ENCODE results near the gene MFSD1. TPM values are rescaled to one million over a fixed set of nuclear protein-coding genes. Genes with fewer than 3 reads are reported as not detected.

The MFSD1 gene
- total and polyA plus RNA-seq, 2 of the 8 experiments (the other 6 are each of a cell fraction or from before 2014, with no cell fraction given), result 9.3 to 11.5 TPM

DNA sequence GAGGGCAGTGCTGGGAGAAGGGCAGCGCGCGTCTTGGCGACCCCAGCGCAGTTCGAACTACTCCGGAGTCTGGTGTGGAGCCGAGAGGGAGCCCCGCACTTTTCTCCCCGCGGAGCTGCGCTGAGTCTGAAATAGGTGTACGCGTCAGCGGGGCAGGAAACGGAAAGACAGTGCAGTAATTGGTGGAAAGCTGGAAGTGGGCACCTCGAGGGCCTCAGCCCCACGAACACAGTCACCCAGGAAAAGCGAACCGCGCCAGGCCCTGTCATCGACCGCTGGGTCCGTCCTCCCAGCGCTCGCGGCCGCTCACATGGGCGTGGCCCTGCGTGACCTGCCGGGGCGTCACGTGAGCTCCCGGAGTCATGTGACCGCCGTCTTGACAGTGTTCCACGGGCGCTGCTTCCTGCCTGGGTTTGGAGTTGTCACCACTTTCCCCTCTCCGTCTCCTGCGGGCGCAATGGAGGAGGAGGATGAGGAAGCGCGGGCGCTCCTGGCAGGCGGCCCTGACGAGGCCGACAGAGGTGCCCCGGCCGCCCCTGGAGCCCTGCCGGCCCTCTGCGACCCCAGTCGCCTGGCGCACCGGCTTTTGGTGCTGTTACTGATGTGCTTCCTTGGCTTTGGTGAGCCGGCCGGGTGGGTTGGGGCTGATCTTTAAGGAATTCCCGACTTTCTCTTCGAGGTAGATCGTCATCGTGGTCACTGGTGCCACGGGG, at the start of gene MFSD1 (continued):
- no peak for TF ChIP-seq HDAC6 (IDR thresholded peaks at IDR 0.05; ENCODE audit: low read depth, low read length)
- no peak for TF ChIP-seq JUN (IDR thresholded peaks at IDR 0.05; ENCODE audit: low read depth, low read length)
- no peak for TF ChIP-seq CEBPB (IDR thresholded peaks at IDR 0.05; ENCODE audit: low read depth, low read length)
- TF ChIP-seq SP4 (IDR thresholded peaks at IDR 0.05; ENCODE audit: low read length), result peak; percentile 98
- TF ChIP-seq POU5F1 (IDR thresholded peaks at IDR 0.05; ENCODE audit: low read depth, low read length), result no peak
- TF ChIP-seq SRF (IDR thresholded peaks at IDR 0.05; ENCODE audit: low read depth, low read length), result no peak
- no peak for TF ChIP-seq RXRA (IDR thresholded peaks at IDR 0.05; ENCODE audit: insufficient read depth, low read depth, low read length)
- TF ChIP-seq TAF7 (optimal IDR thresholded peaks at IDR 0.05; ENCODE audit: borderline replicate concordance, low read depth, low read length), result no peak
- TF ChIP-seq KDM1A (IDR thresholded peaks at IDR 0.05; ENCODE audit: borderline replicate concordance, low read length), result no peak
- no peak for TF ChIP-seq RBBP5 (IDR thresholded peaks at IDR 0.05; ENCODE audit: borderline replicate concordance, low read depth, low read length)
- TF ChIP-seq, protein P1, sequence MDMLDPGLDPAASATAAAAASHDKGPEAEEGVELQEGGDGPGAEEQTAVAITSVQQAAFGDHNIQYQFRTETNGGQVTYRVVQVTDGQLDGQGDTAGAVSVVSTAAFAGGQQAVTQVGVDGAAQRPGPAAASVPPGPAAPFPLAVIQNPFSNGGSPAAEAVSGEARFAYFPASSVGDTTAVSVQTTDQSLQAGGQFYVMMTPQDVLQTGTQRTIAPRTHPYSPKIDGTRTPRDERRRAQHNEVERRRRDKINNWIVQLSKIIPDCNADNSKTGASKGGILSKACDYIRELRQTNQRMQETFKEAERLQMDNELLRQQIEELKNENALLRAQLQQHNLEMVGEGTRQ (IDR thresholded peaks at IDR 0.05; ENCODE audit: low read length), result peak; percentile 100
- no peak for TF ChIP-seq TEAD4 (IDR thresholded peaks at IDR 0.05; ENCODE audit: low read depth, low read length)
- TF ChIP-seq CTBP2 (IDR thresholded peaks at IDR 0.05; ENCODE audit: borderline replicate concordance, insufficient read depth, insufficient read length, low read length), result no peak
- TF ChIP-seq SUZ12 (IDR thresholded peaks at IDR 0.05; ENCODE audit: low read length), result peak; percentile 18; the same call in 1 of the 2 replicates
- TF ChIP-seq TBP (IDR thresholded peaks at IDR 0.05; ENCODE audit: low read depth, low read length), result no peak
- TF ChIP-seq, protein P2, sequence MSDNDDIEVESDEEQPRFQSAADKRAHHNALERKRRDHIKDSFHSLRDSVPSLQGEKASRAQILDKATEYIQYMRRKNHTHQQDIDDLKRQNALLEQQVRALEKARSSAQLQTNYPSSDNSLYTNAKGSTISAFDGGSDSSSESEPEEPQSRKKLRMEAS (IDR thresholded peaks at IDR 0.05), result peak; percentile 97
- TF ChIP-seq, protein P3, sequence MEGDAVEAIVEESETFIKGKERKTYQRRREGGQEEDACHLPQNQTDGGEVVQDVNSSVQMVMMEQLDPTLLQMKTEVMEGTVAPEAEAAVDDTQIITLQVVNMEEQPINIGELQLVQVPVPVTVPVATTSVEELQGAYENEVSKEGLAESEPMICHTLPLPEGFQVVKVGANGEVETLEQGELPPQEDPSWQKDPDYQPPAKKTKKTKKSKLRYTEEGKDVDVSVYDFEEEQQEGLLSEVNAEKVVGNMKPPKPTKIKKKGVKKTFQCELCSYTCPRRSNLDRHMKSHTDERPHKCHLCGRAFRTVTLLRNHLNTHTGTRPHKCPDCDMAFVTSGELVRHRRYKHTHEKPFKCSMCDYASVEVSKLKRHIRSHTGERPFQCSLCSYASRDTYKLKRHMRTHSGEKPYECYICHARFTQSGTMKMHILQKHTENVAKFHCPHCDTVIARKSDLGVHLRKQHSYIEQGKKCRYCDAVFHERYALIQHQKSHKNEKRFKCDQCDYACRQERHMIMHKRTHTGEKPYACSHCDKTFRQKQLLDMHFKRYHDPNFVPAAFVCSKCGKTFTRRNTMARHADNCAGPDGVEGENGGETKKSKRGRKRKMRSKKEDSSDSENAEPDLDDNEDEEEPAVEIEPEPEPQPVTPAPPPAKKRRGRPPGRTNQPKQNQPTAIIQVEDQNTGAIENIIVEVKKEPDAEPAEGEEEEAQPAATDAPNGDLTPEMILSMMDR (IDR thresholded peaks at IDR 0.05; ENCODE audit: control extremely low read depth in 1 of 3, insufficient read depth in 1 of 3, low read depth in 1 of 3, low read length in 3 of 3), result no peak
- TF ChIP-seq MAFK (IDR thresholded peaks at IDR 0.05; ENCODE audit: low read depth, low read length), result no peak
- TF ChIP-seq KDM5A (IDR thresholded peaks at IDR 0.05; ENCODE audit: low read length), result peak; percentile 71; the same call in 1 of the 2 replicates
- no peak for TF ChIP-seq BACH1 (IDR thresholded peaks at IDR 0.05; ENCODE audit: low read length)
- peak; percentile 45 for TF ChIP-seq ASH2L (IDR thresholded peaks at IDR 0.05; ENCODE audit: low read length)
- TF ChIP-seq CBX5 (IDR thresholded peaks at IDR 0.05; ENCODE audit: low read depth, low read length), result no peak

Measured in H1 (cell line).